ENCODE results near the gene MINDY4.

The MINDY4 gene

GRCh38 chr7:30923009-30923773 lies 152.0 kb downstream of the MINDY4 start:
- no peak for DNase-seq (ENCODE audit: extremely low read depth, low read depth)
- H3K4me3 ChIP-seq (replicated peaks; ENCODE audit: low read depth, low read length): no peak overlapping the region
- TF ChIP-seq CTCF (IDR thresholded peaks at IDR 0.05; ENCODE audit: low read depth, low read length, missing control alignments): no peak

GRCh38 chr7:30923774-30924413 lies 152.7 kb downstream of the MINDY4 start:
- no peak overlapping the region for H3K4me3 ChIP-seq (replicated peaks; ENCODE audit: low read depth, low read length)
- no peak for TF ChIP-seq CTCF (IDR thresholded peaks at IDR 0.05; ENCODE audit: low read depth, low read length, missing control alignments)
- DNase-seq (ENCODE audit: extremely low read depth, low read depth): no peak

GRCh38 chr7:30924624-30925023 lies 153.4 kb downstream of the MINDY4 start:
- no peak for TF ChIP-seq CTCF (IDR thresholded peaks at IDR 0.05; ENCODE audit: low read depth, low read length, missing control alignments)
- DNase-seq (ENCODE audit: extremely low read depth, low read depth): no peak

GRCh38 chr7:30925117-30925516 lies 153.9 kb downstream of the MINDY4 start:
- no peak overlapping the region for H3K4me3 ChIP-seq (replicated peaks; ENCODE audit: low read depth, low read length)
- no peak for DNase-seq (ENCODE audit: extremely low read depth, low read depth)
- no peak for TF ChIP-seq CTCF (IDR thresholded peaks at IDR 0.05; ENCODE audit: low read depth, low read length, missing control alignments)

More at GRCh38 chr7:30924624-30925023, 153.4 kb downstream of the MINDY4 start:
- no peak overlapping the region for H3K4me3 ChIP-seq (replicated peaks; ENCODE audit: low read depth, low read length)

DNA sequence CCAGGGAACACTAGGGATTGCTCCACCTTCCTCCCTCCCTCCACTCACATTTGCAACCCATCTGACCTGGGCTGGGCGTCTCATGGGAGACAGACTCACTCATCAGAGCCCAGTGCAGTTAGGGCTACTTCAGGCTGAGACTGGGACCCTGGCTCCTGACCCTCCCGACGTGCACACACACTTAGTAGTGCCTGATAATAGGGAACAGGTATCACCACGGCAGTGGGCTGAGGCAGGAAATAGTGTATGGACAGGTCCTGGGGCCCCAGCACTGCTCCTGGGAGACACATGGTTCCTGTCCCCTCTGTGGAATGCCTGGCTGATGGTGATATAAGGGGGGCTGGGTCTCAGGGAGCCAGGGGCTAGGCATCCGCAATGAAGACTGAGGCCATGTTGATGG lies 154.7 kb downstream of the MINDY4 start:
- no peak for DNase-seq (ENCODE audit: extremely low read depth, low read depth)
- TF ChIP-seq CTCF (IDR thresholded peaks at IDR 0.05; ENCODE audit: low read depth, low read length, missing control alignments): no peak
- H3K4me3 ChIP-seq (replicated peaks; ENCODE audit: low read depth, low read length): no peak overlapping the region

DNA sequence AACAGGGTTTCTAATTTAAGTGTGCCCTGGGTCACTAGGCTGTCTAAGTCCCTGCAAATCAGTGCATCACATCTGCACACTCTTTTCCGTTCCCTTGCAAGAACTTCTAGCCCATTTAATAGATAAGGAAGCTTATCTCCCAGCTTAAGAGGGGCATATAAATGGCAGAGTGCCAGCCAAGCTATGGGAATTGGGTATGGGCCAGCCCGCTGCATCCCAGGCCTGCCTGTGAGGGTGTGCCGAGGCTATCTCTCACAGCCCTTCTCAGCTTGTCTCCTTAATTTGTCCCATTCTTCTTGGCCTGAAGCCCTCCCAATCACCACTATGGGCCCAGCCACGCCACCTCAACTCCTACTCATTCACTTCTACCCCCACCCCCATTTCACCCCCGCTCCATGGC lies 155.1 kb downstream of the MINDY4 start:
- no peak for TF ChIP-seq CTCF (IDR thresholded peaks at IDR 0.05; ENCODE audit: low read depth, low read length, missing control alignments)

More for the DNA sequence above, 155.1 kb downstream of the MINDY4 start:
- no peak overlapping the region for H3K4me3 ChIP-seq (replicated peaks; ENCODE audit: low read depth, low read length)
- DNase-seq (ENCODE audit: extremely low read depth, low read depth): no peak

Measured in HFF-Myc (cell line).